ENCODE results near the gene MYEOV.

MYEOV gene

DNA sequence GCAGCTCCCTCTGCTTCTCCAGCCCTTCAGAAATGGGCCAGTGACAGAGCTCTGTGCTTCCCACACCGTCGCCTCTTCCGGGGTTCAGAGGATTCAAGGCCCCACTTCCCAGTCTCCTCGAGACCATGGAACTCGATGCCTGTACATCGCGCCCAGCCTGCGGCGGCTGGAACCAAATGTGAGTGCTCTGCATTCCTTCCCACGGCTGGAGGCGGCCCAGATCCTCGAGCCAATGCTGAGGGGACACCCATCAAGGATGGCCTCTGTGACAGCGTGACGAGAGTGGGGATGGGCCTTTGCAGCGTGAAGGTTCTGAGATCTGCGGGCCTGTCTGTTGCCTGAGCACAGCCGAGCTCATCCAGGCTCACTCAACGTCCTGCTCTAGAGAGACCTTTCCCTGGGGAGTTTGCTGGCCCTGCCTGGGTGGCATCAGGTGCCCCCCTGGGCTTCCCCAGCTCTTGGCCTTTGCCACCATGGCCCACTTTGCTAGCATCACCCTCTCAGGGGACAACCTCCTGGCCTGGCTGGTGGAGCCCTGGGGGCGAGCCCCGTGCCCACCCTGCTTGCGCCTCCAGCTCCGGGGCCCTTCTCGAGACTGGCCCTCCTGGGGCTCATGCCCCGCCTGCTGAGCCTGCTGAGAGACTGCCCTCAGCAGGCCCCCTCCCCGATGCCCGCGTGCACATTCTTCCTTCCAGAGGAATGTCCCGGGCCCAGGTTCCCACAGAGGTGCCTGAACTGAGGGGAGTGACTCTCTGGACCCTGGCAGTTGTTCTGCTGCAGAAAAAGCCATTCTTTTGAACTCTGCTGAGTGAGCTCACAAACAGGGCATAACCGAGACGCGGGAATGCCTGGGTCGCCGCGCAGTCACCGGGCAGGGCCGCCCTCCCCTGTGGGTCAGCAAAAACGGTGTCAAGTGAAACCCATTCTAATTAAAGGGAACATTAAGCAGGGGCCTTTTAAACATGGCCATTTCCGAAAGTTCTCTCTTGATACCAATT, 7.3 kb upstream of the MYEOV start:
- DNase-seq (ENCODE audit: low read depth): no peak

DNA sequence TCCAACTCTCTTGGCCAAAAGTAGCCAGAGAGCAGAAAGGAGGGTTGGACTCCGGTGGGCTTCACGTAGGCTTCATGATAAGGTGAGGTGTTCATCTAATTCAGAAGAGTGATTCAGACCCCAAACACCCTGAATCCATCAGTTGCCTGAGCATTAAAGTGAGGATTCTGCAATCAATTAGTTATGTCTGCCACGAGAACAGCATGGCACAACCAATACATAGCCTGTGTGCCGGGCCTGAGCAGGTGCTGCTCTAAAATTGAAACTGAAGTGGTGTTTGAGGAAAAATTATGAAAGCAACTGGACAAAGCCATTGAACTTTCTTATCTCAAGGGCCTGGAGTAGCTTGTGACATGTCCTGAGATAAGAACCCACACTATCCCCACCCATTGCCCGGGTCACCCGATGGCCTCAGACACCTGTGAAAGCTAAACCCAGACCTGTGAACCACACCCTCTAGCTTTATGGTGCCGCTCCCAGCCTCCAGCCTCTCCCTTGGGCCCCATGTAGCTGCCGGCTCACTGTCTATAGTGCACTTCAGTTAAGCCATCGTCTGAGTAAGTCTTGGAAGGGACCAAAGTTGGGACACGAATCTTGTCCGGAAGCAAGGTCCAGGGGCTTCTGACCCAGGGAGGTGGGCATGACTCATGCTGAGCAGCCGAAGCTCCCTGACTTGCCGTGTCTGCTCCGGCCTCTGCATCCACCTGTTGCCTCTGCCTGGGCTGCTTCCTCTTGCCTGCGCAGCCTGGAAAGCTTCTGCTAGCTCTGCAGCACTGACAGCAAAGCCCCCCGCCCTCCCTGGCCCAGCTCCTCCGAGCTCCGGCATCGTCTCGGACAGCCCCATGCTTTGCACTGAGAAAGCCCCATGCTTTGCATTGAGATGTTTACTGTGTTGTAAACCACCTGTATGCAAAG, 5.7 kb upstream of the MYEOV start:
- DNase-seq (ENCODE audit: low read depth): no peak

DNA sequence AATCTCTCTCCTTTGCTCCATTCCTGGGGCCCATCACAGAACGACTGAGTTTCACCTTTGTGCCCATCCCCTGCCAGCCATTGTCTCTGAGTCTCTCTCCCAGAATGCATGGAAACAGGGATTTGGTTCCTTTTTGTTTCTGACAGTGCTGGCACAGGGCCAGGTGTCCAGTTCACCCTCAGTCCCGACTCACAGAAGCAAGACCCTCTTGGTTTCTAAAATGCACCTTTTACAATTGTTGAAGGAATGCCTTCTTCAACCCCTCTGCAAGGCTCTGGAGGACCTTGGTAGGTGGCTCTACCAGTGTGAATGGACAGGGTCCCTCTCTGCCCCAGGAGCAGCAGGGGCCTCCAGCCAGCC, 5.1 kb upstream of the MYEOV start:
- DNase-seq (ENCODE audit: low read depth): no peak

DNA sequence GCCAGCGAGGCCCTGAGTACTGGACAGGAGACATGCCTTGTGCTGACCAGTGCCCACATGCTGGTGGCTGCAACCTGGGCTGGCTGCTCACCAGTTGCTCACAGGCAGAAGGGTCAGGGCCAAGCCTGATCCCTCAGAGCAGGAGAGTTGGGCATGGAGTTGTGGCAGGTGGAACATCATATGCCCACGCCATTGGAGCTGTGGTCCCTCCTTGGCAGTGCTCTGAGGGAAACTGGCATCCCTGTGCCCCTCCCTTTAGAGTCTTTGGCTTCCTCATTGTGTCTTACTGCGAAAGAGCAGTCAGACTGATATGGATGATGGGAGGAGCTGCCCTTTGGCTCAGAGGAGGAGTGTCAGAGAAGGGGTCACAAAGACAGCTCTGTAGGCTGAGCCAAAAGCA, 3.1 kb upstream of the MYEOV start:
- DNase-seq (ENCODE audit: low read depth): no peak

DNA sequence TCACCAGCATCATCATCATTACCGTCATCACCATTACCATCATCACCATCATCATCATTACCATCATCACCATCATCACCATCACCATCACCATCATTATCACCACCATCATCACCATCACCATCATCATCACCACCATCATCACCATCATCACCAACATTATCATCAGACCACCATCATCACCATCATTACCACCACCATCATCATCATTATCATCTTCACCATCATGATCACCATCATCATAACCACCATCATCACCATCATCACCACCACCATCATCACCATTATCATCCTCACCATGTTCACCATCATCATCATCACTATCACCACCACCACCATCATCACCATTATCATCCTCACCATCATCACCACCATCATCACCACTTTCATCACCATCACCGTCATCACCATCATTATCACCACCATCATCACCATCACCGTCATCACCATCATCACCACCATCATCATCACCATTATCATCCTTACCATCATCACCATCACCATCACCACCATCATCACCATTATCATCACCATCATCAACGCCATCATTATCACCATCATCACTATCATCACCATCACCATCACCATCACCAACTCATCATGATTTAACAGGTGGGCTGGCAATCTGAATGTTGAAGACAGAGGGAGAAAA, 2.4 kb upstream of the MYEOV start:
- no peak for DNase-seq (ENCODE audit: low read depth)

DNA sequence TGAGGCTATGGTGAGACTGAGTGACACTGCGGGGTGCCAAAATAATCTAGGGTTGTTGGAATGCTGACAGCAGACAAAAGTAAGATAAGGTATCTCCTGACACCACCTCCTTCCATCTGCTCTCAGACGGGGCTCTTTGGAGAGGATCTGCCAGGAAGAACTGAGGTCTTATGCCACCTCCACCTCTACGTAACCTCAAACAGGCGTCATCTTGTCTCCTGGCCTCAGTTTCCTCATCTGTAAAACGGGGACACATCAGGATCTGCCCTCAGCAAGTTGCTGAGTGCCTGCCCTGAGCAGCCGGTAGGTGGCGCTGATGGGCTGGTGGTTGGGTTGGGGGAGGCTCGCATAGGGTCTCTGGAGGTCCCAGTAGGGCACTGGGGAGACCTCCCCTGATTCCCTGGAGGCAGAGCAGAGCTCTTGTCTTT, 1.7 kb upstream of the MYEOV start:
- DNase-seq (ENCODE audit: low read depth): no peak

DNA sequence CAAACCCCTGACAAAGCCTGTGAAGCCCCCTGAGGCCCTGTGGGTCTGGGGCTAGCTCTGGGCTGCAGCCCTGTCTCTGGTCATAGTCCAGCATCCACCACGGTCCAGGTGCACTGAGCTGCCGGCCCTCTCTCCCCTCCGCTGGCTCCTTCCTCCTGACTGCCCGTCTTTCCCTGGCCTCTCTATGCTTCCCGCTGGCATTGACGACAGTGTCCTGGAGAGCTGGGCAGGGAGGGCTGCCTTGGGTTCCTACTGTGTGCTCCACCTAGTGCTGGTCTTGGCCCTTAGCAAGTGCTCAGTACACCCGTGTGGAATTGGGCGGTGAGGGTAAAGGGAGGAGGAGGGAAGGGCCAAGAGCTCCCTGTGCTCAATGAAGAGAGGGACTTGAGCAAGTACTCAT, 868 bp upstream of the MYEOV start:
- no peak for DNase-seq (ENCODE audit: low read depth)

DNA sequence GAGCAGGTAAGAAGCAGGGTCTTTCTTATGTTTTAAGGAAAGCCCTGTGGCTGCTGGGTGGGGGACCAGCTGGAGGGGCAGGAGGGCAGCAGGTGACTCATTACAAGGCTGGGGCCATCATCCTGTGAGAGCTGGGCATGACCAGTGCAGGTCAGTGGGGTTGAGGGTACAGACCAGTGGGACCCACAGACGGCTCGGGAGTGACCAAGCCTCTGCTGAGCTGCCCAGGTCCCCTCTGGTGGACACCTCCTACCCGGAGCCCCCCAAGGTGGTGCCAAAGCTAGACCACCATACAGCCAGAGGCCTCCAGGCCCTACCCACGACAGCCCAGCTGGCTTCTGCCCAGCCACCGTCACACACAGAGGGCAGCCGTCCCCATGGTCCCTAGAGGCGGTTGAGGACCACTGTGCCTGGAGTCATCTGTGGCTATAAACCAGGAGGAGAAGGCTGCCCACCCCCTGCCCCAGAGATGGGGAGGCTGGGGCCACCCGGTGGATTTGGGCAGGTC, 670 bp downstream of the MYEOV start:
- no peak for DNase-seq (ENCODE audit: low read depth)

DNA sequence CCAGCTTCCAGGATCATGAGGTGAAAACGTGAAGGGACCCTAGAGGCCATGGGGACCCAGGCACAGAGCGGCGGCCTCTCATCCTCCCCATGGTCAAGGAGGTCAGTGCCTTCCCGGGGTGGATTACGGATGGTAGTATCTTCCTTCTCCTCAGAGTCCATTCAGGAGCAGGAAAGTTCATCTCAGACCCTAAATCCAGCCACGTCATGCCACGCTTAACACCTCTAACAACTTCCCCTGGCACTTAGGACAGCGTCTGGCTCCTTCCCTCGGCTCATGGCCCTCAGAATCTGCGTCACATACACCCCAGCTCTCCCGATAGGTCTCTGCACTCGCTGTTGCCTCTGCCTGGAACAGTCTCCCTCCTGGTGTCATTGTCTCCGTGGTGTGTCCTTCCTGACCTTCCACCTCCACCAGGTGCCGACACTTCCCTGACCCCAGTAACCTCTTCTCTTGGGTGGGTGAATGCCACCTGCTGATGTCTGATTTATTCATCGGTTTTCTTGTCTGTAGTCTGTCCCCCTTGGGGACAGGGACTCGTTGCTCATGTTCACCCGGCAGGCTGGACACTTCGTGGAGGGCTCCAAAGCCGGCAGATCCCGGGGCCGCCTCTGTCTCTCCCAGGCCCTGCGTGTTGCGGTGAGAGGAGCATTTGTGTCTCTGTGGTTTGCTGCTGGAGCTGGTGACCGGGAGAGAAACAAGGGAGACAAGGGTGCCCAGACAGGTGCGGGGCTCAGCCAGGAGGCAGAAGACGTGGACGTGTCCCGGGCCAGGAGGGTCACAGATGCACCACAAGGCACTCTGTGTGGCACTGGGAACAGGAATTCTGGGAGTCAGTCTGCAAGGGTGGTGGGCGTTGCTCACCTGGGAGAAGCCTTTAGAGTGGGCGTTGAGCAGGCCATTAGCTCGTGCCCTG, 1.4 kb downstream of the MYEOV start:
- no peak for DNase-seq (ENCODE audit: low read depth)

DNA sequence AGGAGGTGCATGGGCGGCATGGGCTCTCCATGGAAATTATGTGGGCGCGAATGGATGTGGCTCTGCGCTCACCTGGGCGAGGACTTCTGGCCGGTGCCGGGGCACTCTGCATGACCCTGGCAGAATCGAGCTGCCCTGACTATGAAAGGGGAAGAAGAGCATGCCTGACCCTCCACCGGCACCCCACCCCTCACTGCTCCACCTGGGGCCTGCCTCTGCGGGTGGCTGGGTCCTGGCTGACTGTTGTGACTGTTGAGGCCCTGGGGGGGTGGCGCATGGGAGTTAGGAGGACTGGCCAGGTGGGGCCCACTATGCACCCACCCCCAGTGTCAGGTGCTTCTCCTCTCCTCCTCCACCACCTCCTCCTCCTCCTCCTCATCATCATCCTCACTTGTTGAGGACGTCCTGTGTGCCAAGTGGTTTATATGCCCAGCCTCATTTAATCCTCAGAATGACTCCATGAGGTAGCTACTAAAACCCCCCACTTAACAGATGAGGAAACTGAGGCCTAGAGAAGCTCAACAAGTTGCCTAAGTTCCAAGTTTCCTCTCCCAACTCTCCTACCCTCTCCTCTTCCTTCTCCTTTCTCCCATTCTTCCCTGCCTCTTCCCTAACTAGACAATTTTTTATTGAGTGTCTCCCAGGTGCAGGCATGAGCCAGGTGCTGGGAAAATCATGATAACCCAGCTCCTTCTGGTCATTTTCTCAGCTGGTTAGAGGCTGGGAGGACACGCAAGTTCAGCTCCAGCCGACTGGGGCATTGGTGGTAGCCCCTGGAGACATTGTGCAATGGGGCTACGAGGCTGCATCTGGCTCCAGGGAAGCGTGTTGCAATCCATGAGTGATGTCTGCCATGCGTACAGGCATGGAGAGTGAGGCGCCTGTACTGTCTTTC, 2.3 kb downstream of the MYEOV start:
- no peak for DNase-seq (ENCODE audit: low read depth)

DNA sequence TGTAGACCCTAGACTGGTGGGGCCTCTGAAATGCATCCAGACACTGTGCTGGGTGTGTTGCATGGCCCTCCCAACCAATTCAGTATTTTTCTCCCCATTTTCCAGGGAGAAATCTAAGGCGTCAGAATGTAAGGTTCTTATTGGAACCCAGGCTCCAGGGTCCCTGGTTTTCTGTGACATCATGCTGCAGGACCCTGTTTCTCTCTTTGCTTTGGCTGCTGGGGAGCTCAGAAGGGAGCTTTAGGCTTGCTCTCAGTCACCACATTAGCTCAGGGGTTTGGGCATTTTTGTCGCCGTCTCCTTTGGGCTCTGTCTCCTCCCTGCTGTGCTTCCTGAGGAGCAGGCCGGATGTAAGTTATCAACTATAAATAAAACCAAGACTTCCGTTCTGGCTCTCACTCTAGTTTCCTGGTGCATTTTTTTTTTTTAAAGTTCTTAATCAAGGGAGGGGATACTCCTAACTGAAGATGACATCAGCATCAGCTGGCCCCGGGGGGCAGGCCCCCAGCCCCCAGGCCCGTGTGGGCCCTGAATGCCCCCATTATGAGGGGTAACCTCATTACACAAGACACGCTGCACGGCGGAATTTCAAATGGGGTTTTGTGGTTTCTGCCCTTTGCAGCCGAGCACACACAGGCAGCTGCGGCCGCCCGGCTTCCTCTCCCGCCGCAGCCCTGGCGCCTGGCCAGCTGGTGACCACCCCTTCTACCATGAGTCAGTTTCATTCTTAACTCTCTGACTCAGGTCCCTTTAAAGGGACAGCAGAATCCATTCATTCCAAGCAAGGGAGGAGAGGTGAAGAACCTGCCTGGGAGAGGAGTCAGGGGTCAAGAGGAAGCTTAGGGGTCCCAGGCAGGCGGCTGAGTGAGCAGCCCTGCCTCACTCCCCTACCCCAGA, 3.2 kb downstream of the MYEOV start:
- DNase-seq (ENCODE audit: low read depth): peak; percentile 83

DNA sequence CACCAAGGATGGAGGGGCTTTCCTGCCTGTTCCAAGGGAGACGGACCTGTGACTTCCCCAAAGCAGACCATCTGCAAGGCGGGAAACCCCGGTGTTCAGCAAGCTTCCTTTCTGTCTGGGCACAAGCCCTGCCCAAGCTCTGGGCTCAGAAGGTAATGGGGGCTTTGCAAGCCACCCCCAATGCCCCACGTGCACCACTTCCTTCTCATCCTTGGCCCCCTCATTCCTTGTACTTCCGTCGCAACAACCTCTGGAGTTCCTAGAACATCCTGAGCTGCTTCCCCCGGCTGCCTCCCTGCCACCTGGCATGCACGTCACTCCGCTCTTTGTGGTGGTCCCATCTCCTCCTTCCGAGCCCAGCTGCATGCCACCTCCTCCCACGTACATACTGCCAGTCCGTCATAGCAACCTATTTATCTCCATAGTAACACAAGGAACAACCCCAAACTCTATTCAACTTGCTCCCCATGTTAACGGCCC, 3.9 kb downstream of the MYEOV start:
- no peak for DNase-seq (ENCODE audit: low read depth)

DNA sequence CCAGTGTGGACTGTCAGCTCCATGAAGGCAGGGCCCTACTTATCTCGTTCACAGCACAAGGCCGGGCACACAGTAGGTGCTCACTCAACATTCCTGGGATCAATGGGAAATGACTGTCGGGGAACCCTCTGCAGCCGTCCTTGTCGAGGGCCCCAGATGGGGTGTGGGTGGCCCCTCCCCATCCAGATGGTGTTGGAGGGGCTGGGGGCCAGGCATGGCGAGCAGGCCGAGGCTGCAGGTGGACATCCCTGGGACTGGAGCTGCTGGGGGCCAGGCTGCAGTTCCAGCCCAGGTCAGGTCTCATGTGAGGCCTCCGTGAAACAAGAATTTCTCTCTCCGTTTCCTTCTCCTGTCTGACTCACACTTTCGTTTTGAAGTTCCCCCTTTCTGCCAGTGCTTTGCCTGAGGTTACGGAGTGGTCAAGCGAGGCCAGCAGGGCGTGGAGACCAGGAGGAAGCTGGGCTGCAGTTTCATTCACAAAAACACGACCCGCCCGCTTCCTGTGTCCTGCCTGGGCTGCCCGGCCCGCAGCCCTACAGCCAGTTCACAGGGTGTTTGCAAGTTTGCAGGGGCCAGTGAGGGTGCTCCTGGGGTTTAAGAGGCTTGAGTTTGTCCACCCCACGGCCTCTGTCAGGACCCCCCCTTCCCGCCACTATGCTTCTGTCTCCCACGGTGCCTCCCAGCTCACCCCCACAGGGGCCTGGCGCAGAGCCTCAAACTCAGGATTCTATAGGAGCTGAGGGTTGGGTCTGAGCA, 4.5 kb downstream of the MYEOV start:
- DNase-seq (ENCODE audit: low read depth): no peak

DNA sequence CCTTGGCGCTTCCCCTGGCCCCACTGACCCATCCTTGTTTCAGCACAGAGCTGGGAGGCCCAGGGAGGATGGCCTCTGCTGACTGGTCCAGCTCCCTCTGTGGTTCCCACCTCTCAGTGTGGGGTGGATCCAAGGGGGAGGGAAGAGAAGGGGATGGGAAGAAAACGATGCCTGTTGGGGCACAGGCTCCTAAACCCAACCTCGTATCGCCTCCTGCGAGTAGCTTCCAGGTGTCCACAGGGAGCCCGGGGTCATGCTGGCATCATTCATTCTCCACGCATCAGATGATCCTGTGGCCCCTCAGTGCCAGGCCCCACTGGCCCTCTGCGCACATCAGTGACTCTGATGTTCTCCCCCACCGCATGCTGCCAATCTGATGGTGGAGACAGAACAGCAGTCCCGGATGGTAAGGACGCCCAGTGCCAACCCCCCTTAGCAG, 5.1 kb downstream of the MYEOV start:
- no peak for DNase-seq (ENCODE audit: low read depth)

DNA sequence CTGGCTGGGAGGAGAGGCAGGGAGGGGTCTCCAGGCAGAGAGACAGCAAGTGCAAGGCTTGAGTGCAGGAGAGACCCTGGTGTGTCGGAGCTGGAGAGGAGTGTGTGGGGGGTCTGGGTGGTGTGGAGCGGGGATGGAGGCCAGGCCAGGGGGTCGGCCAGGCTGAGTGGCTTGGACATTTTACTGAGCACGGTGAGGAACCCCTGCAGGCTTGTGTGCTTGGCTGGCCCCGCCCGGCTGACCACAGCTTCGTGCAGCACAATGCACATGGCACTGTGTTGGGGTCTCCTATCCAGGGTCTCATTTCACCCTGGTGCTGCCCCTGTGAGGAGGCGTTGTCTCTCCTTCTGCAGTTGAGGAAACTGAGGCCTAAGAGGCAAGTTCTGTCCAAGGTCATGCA, 5.6 kb downstream of the MYEOV start:
- DNase-seq (ENCODE audit: low read depth): no peak

DNA sequence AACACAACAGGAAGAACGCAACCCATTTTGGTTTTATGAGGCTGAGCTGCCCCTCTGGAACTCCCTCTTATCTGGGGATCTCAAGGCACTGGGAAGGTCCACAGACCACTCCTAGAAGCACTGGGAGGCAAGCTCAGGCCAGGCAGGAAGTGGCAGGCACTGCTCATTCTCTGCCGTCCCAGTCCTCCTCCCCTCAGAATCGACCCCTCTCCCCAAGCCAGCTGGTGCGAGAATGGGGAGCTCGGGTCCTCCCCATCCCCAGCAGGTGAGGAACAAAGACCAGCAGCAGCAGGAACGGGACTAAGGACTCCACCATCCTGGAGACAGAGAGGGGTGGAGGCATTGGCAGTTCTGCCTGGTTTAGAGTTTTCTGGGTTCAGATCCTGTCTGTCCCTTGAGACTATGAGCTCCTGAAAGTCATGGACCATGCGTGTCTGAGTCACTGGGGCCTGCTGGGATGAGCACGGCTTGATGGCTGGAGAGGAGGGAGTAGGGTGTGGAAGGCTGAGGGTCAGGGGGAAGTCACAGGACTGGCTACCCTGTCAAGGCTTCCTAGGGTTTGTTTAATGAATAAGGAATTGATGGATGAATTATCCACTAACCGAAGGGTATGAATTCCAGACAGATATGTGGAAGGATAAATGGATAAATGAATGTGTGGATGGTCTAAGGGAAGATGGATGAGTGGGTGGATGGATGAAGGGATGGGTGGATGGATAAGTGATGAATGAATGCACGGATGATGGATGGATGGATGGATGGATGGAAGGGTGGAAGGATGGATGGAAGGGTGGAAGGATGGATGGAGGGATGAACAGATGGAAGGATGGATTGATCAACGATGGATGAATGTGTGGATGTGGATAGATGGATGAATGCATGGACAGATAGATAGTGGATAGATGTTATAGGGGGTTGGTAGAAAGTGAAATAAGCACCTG, 6.4 kb downstream of the MYEOV start:
- no peak for DNase-seq (ENCODE audit: low read depth)

DNA sequence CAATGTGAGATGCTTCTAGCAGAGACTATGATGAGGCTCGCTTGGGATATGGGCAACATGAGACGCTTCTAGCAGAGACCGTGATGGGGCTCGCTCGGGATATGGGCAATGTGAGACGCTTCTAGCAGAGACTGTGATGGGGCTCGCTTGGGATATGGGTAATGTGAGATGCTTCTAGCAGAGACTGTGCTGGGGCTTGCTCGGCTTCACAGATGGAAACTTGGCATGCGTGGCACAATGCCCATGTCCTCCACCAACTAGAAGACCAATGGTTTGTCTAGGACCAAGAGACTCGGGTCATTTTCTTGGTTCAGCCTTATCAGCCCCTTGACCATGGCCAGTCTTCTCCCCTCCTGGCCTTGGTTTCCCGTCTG, 7.1 kb downstream of the MYEOV start:
- DNase-seq (ENCODE audit: low read depth): no peak
